HFF-Myc (cell line): ENCODE data around the gene FAM234A.

Source experiments
- DNase-seq: peaks from one replicate; pipeline ENCODE4 v3.0.0-alpha.2; 2011; ENCODE audit warnings: low read depth; ENCODE audit errors: extremely low read depth
- H3K4me3 ChIP-seq: replicated peaks from 2 replicates; pipeline ENCODE4 v1.5.1; 2011; ENCODE audit warnings: low read depth, mild to moderate bottlenecking, control low read depth, low read length
- CTCF ChIP-seq: IDR thresholded peaks from 2 replicates; pipeline ENCODE4 v1.5.1; 2012; ENCODE audit warnings: mild to moderate bottlenecking, low read depth, low read length, control low read depth; ENCODE audit errors: missing control alignments

Gene FAM234A

GRCh38 chr16:309476-309875 lies 74.9 kb downstream of the FAM234A start:
- no peak overlapping the region for H3K4me3 ChIP-seq
- TF ChIP-seq CTCF = no peak
- no peak for DNase-seq

GRCh38 chr16:311725-312124 lies 77.1 kb downstream of the FAM234A start:
- no peak for TF ChIP-seq CTCF
- H3K4me3 ChIP-seq = no peak overlapping the region
- DNase-seq = no peak

- H3K4me3 ChIP-seq = no peak overlapping the region
- no peak for TF ChIP-seq CTCF
- no peak for DNase-seq
Measured at GRCh38 chr16:314351-314750, 79.7 kb downstream of the FAM234A start.

GRCh38 chr16:314795-315299 lies 80.2 kb downstream of the FAM234A start:
- TF ChIP-seq CTCF = no peak
- no peak overlapping the region for H3K4me3 ChIP-seq
- DNase-seq = no peak
